ENCODE data around the gene CPA1.
A peak's percentile ranks its signal among the peaks of the same experiment; 100 is the strongest.

CPA1 gene

DNA sequence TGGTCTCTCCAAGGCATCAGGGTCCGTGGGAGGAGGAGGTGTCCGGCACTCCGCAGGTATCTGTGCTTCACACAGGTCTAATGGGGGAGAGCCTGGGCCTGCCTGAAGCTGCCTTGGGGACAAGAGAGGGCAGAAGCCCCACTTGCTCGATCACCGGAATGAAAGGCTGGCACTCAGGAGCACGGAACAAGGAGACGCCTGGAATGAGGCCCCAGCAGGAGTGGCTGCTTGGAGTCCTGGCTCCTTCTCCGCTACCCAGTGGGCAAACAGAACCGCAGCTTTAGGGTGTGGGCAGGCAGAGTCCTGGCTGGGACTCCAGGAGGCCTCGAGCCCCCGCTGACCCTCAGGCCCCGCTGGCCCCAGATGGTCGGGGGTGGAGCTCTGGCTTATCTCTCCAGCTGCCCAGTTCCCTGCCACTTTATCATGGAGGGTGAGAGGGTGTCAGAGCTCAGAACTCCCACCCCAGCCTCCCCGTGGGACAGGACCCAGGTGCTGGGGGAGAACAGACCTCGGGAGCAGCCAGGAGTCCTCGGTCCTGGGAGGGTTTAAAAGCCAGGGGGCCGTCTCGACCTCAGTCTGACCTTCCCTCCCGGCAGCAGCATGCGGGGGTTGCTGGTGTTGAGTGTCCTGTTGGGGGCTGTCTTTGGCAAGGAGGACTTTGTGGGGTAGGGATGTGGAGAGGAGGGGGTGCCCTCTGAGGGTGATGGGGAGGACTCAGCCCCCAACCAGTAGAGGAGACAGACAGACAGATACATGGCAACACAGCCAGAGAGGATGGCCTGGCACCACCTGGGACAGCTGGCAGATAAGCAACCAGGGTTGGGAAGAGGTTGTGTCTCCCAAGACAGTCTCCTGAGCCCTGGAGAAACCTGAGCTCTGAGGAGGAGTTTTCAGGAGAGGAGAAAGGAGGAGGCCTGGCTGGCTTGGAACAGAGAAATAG, at the start of gene CPA1:
Gene CPA1, plus strand, starts transcription at position 574 of the 940 bp plus-strand sequence. Its CDS starts 27 bp downstream, at position 601.
- DNase-seq = no peak
- in situ Hi-C loops (cut with MboI; ENCODE audit: low pct_unique_long_range_greater_than_20kb, low sequenced_read_pairs) = no loop called here

DNA sequence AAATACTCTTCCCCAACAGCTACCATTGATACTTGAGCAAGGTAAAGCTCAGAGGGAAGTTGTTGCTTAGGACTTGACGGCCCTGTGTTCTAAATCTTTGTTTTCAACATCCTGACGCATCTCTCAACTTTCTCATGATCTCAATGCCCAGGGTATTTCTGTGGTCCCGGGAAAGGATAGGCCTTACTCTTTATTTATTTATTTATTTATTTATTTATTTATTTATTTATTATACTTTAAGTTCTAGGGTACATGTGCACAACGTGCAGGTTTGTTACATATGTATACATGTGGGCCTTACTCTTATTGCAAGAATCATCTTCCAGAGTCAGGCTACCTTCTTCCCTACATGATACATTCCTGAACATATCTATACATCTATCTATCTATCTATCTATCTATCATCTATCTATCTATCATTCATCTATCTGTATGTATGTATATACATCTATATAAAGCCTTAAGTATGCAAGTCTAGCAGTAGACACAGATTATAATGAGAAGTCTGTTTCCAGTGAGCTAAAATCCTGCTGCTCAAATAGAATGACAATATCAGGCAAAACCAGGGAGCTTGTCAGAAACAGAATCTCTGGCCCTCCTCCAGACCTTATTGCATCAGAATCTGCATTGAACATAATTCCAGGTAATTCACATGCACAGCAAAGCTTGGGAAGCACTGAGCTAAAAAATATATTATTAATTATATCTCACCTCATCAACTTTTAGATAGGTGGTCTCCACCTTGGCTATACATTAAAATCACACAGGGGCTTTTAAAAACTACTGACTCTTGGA, 47.8 kb upstream of the CPA1 start:
- in situ Hi-C loops (cut with MboI; ENCODE audit: low pct_unique_long_range_greater_than_20kb, low sequenced_read_pairs) = no loop called here
- no peak for DNase-seq

DNA sequence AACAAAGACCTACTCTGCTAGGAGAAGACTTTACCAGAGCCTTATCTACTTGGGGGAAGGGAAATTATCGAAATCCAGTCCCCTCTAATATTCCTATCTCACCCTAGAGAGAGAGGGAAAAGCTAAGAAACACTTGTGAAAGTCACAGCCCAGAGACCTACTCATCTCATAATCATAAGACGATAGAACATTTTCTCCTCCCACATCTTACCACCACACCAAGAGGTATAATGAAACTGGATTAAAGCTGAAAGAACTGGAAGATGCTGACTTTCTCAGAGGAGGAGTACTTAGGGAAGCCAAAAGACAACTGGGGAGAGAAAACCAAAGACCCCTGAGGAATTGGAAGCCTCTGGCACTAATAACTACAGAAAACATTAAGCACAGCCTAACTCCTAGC, 46.5 kb upstream of the CPA1 start:
- in situ Hi-C loops (cut with MboI; ENCODE audit: low pct_unique_long_range_greater_than_20kb, low sequenced_read_pairs) = no loop called here

DNA sequence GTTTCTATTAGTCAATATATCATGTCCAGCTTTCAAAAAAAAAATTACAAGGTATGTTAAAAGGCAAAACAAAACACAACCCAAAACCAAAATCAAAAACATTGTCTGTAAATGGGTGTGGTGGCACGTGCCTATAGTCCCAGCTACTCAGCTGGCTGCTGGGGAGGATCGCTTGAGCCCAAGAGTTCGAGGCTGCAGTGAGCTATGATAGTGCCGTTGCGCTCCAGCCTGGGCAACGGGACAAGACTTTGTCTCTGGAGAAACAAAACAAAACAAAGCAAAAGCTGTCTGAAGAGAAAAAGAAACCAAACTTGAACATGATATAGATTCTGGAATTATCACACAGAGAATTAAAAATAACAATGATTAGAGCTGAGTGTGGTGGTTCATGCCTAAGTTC, 46.0 kb upstream of the CPA1 start:
- DNase-seq = no peak
- in situ Hi-C loops (cut with MboI; ENCODE audit: low pct_unique_long_range_greater_than_20kb, low sequenced_read_pairs) = no loop called here

More for the DNA sequence above, 46.5 kb upstream of the CPA1 start:
- DNase-seq = no peak

DNA sequence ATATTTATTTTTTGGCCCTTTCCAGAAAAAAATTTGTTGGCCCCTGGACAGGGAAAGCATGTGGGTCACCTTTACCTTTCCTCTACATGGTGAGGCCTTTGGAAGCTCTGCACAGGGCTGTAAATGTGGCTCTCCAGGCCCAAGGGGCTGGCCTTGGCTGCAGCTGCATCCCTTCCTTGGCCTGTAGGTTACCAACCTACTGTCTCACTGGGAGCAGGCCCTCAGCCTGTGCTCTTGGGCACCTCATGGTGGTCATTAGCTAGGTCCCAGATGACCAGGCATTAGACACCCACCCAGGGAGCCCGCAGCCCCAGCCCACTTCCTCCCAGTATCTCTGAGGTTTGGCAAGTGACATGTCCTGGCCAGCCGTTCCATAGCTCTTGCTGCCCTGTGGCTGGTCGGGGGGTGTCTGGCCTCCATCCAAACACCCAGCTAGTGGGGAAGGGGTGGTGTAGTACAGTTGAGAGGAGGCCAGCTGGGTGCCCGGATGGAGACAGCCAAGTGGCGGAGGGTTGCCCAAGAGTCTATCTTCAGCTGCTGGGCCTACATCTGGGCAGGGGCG, 42.8 kb upstream of the CPA1 start:
- in situ Hi-C loops (cut with MboI; ENCODE audit: low pct_unique_long_range_greater_than_20kb, low sequenced_read_pairs) = no loop called here
- DNase-seq = no peak

DNA sequence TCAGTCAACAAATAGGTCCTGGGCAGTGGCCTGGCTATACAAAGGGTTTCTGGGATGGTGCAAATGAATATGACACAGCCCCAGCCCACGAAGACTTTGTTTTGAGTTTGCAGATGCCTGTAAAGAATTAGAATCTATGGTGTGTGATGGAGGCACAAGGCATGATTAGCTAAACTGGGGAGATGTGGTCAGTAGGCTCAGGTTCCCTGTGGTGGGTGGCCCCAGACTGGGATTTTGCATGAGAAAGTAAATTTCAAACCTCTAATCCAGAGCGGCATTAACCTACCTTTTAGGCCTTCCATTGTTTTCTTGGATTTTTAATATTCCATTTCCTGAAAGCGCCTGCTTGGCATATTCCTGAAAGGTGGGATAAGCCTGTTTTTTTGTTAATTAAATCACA, 42.1 kb upstream of the CPA1 start:
- DNase-seq = no peak
- in situ Hi-C loops (cut with MboI; ENCODE audit: low pct_unique_long_range_greater_than_20kb, low sequenced_read_pairs) = no loop called here

DNA sequence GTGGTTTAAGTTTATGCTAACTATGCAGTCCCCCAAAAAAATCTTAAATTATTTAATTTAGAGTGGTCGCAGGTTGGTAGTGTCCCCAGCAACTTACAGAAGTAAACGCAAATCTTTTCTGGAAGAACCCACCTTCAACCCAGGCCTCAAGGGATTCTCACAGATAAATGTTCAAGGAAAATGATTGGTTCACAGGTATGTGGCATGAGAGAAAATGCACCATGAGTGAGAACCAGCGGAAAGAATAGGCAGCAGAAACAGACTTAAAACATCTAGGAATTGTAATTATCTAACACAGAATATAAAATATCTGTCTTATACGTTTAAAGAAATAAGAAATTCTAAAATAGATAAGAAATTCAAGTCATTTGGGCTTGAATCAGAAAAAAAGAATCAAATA, 38.4 kb upstream of the CPA1 start:
- no peak for DNase-seq
- in situ Hi-C loops (cut with MboI; ENCODE audit: low pct_unique_long_range_greater_than_20kb, low sequenced_read_pairs) = no loop called here

DNA sequence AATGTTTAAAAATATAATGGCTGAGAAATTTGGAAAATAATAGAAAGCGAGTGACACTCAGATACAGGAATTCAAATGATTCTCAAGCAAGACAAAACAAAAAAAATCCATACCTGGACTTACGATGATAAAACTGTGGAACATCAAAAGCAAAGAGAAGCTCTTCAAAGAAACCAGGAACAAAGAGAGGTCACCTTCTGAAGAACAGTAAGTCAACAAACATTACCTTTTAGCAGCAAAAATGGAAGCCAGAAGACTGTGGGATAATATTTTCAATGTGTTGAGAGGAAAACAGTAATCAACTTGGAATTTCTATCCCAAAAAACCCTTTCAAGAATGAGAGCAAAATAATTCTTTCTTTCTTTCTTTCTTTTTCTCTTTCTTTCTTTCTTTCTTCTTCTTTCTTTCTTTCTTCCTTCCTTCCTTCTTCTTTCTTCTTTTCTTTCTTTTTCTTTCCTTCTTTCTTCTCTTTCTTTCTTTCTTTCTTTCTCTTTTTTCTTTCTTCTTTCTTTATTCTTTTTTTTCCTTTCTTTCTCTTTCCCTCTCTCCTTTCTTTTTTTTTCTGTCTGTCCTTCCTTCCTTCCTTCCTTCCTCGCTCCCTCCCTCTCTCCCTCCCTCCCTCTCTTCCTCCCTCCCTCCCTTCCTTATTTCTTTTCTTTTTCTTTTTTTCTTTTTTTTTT, 37.5 kb upstream of the CPA1 start:
- no peak for DNase-seq
- in situ Hi-C loops (cut with MboI; ENCODE audit: low pct_unique_long_range_greater_than_20kb, low sequenced_read_pairs) = no loop called here

DNA sequence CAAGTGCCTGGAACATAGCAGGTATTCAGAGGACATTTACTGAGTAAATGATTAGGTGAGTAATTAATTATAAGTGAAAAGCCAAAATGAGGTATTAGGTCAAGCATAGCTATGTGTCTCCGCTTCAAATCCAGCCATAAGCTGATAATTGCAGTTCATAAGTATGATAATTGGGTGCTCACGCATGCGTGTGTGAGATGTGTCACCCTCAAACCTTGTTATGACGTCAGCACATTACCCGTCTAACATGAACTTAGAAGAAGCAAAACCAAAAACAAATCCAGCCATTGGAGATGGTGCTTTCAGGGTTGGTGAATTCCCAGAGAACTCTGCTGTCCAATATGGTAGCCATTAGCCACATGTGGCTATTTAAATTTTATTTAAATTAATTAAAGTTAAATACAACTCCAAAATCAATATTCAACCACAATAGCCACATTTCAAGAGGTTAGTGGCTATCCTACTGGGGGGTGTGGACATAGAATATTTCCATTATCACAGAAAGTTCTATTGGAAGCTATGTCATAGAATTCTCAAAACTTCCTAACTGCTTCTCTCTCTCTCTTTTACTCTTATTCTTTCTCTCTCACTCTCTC, 35.9 kb upstream of the CPA1 start, which contains the start of gene CPA5:
Gene CPA5, plus strand, starts transcription at position 546 of the 596 bp plus-strand sequence. CDS start 1,670 bp downstream, outside the sequence.
- in situ Hi-C loops (cut with MboI; ENCODE audit: low pct_unique_long_range_greater_than_20kb, low sequenced_read_pairs) = no loop called here
- DNase-seq = no peak

DNA sequence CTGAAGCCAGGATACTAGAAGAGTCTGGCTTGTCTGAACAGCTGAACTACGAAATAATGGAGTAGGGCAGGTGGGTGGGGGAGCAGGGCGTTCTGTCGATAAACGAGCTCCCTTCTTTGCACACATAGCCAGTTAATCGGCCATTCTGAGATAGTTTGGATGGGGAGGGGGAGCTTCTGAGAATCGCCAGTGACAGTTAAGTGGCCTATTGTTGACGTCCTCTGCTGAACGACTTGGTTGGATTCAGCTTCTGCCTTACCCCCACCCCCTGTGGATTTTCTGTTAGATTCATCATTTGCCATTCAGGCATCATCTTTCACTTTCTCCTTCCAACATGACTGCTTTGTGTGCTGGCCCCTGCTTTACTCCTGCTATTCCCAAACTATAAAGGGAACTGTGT, 35.2 kb upstream of the CPA1 start:
- in situ Hi-C loops (cut with MboI; ENCODE audit: low pct_unique_long_range_greater_than_20kb, low sequenced_read_pairs) = no loop called here
- DNase-seq = no peak

DNA sequence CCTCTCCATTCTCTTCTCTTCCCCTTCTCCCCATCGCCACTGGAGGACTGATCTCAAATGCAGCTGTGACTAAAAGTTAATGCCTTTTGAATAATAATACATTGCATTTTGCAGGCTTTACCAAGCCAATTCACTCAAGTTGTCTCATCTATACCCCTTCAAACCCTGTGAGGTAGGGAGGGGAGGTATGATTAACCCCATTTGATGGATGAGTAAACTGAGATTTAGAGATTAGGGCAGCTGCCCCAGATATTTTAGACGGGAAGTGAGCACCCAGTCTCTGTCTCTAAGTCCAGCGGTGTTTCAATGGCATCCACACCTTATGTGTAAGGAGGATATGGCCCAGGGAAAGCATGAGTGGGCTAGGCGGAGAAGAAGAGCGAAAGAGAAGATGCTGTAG, 34.6 kb upstream of the CPA1 start:
- no peak for DNase-seq
- in situ Hi-C loops (cut with MboI; ENCODE audit: low pct_unique_long_range_greater_than_20kb, low sequenced_read_pairs) = no loop called here

DNA sequence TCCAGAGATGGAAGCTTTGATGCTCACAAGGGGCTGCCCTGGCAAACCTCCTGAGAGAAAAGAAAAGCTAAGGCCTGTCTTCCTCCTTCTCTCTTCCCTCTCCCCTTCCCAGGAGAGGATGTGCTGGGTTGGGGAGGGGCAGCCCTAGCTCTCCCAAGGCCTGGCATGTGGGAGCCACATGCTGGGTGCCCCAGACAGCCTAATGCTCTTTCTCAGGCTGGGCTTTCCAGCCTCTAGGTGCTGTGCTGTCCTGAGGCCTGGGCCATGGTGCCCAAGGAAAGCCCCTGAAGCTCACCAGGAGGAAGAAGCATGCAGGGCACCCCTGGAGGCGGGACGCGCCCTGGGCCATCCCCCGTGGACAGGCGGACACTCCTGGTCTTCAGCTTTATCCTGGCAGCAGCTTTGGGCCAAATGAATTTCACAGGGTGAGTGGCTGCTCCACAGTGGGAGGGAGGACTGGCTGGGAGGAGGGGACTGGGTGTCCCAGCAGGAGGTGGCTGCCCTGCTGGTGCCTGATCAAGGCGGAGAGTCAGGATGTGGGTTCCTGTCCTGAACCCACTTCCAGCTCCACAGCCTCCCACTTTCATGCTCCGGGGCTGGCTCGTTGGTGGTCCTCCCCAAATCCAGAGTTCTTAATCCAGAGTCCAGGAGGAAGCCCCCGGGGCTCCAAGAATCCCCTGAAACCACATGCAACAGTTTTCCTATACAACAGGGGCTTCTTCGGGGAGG, 34.0 kb upstream of the CPA1 start:
- DNase-seq = no peak
- in situ Hi-C loops (cut with MboI; ENCODE audit: low pct_unique_long_range_greater_than_20kb, low sequenced_read_pairs) = no loop called here

DNA sequence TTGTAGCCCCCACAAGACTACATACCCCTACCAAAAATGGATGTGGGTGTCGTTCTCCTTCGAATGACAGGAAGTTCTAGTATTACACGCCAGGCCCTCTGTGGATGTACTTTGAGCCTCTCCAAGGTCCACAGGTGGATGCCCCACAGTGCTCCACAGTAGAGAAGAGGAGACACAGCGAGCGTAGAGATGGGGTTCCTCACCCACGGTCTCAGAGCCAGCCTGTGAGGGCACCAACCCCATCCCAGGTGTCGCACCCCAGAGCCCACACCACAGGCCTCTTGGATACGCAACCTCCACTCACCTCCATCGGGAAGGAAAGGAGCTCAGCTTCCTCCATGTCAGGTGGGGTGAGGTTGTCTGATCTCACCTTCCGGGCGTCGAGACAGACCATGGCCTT, 33.4 kb upstream of the CPA1 start:
- DNase-seq = no peak
- in situ Hi-C loops (cut with MboI; ENCODE audit: low pct_unique_long_range_greater_than_20kb, low sequenced_read_pairs) = no loop called here

DNA sequence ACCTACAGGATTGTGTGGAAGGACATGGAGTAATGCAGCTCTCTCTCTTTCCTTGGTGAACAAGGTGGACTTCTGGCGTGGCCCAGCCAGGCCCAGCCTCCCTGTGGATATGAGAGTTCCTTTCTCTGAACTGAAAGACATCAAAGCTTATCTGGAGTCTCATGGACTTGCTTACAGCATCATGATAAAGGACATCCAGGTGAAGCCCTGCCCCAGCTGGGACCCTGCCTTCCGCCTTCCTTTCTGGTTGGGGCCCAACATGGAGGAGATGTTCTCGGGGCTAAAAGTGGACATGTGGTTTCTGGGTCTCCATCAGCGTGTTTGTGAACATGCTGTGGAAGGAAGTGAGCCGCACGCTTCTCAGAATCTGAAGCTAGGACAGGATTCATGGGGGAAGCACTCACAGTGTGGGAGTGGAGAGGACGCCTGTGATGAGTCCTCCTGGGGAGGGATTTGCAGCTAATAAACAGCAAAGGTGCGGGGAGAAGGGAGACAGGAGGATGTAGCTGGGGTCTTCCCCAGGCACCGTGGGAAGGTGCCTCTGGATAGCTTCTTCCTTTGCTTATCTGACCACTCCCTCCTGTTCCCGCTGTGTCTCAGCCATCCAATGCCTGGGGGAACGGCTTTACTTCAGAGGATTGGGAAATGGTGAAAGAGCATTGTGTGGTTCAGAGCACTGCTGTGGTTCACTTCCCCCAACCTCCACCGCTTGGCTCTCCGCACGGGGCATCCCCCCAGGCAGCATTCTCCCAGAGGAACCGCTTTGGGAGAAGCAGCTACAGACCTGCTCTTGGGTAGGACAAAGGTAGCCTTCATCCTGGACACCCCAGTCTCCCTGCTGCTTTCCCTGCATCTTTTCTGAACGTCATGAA, 30.1 kb upstream of the CPA1 start:
- in situ Hi-C loops (cut with MboI; ENCODE audit: low pct_unique_long_range_greater_than_20kb, low sequenced_read_pairs) = no loop called here
- peak; percentile 69 for DNase-seq

DNA sequence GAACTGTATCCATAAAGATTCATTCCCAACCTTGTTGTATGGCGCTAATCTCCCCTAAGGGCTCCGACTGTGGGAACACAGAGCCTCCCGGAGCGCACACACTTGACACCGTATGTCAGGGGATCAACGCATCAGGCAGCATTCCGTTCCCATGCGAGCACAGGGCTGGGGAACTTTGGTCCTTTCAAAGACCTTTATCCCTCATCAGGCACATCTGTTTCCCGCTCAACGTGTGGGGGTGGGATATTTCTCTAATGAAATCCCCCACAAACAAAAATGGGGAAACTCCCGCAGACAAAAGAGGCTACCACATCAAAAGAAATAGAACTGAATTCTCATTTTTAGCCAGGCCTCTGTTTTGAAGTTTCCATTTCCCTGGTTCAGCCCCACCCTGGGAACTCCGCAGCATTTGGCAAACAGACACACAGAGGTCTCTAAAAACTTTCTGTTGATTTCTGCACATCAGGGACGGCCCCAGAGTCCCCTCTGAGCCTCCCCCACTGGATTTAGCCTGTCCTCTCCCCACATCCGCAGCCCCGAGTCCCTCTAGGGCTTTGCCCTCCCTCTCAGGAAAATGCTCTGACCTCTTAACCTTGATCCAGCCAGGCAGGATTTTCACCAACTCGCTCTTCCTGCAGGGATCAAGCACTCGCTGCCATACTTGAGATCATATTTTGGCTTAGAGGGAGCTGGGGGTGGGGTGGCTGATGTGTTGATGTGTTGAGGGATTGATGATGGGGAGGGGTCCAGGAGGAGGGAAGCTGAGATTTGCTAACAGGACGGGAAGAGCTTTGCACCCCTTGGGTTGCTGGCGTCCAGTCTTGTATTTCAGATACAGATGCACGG, 29.1 kb upstream of the CPA1 start:
- in situ Hi-C loops (cut with MboI; ENCODE audit: low pct_unique_long_range_greater_than_20kb, low sequenced_read_pairs) = no loop called here
- no peak for DNase-seq

DNA sequence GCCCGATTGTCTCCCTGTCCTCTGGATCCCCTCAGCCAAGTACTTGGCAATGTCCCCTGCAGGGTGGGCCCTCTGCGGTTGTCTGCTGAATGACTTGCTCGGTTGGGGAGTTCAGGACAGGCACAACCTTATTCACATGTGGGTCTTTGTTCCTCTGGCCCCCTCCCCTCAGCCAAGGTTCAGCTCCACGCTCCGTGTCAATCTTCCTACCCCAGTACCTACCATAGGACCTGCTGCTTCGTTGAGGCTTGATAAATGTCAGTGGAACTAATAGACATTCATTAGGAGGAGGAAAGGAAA, 28.6 kb upstream of the CPA1 start:
- no peak for DNase-seq
- in situ Hi-C loops (cut with MboI; ENCODE audit: low pct_unique_long_range_greater_than_20kb, low sequenced_read_pairs) = no loop called here
